Gastroesophageal sphincter (tissue), 2 donors: Measurements from ENCODE around the gene IFT81.

ENCODE experiments used
- EP300 ChIP-seq: sonication (generic); formaldehyde crosslinking; IDR thresholded peaks from one replicate; pipeline ENCODE4 v1.6.1; 2017; ENCODE audit warnings: antibody characterized with exemption, mild to moderate bottlenecking
- POLR2A ChIP-seq, 2 donors: fragments of 450-650 bp; IDR thresholded peaks; one replicate each; pipeline ENCODE4 v1.6.1; 2017; ENCODE audit warnings: antibody characterized with exemption in 2 of 2, mild to moderate bottlenecking in 2 of 2, moderate library complexity in 1 of 2

DNA sequence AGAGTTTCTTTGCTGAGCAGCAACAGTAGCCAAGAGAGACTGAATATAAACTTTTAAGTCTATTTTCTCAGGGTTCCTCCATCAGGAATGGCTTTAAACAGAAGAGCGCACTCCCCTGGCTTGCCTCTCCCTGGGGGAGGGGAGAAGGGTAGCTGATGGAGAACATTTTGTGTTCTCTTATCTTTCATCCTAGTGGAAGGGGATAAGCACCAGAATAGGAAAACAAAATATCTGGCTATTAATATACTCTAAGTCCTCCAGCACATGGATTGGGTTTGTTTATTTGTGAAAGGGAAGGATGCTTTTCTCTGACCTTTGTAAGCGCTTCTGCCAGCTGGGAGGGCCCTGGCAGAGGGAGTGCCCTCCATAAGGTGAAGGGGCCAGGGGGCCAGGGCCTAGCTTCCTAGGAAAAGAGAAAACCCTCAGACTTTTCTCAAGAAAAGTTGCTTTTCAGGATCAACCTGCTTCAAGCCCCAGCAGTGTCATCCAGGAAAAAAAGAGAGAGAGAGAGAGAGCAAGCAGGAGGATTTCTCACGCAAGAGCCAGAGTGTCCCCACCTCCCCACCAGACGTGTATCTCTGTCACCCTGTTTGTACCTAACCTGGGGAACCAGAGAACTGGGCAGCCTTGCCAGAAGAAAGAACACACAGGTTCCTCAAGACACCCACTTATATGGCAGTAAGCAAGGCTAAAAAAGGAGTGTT lies 122.6 kb downstream of the IFT81 start:
- TF ChIP-seq POLR2A (IDR thresholded peaks at IDR 0.05) (no peak), EP300 (no peak)
